B cell (primary cell): ENCODE data around the gene TUBB4B. TPM values are rescaled to one million over a fixed set of nuclear protein-coding genes. Genes with fewer than 3 reads are reported as not detected.
A peak's percentile ranks its signal among the peaks of the same experiment; 100 is the strongest.

Experiments used
- ATAC-seq: fragments of 200-7000 bp; cut with Tn5 transposase; one replicate; pipeline ENCODE4 v1.10.0; 2021; ENCODE audit warnings: low read depth, mild to moderate bottlenecking, moderate number of reproducible peaks, moderate library complexity
- CTCF ChIA-PET: fragments of 350-600 bp; sonication (Branson Sonifier 250); formaldehyde crosslinking; loops from one replicate; lab custom pipeline; 2021; ENCODE audit warnings: antibody characterized with exemption, inconsistent platforms; lab: Charles Lee
- POLR2A ChIA-PET: fragments of 350-600 bp; sonication (Branson Sonifier 250); formaldehyde crosslinking; loops from one replicate; lab custom pipeline; 2021; ENCODE audit warnings: antibody characterized with exemption; lab: Charles Lee
- DNase-seq: peaks from one replicate; pipeline ENCODE4 v3.0.0; 2013
- H2AFZ ChIP-seq: 2 replicates; pipeline ENCODE4 v1.6.1; 2012; ENCODE audit warnings: mild to moderate bottlenecking, low read depth, low read length; ENCODE audit not compliant: insufficient read depth, poor library complexity, severe bottlenecking
- H3K27ac ChIP-seq, 2 donors: 1 replicate in 1 of 2; 2 replicates in 1 of 2; pipeline ENCODE4 v1.5.1; 2012 to 2013; ENCODE audit warnings: low read length in 2 of 2, mild to moderate bottlenecking in 2 of 2, moderate library complexity in 1 of 2
- H3K27me3 ChIP-seq, 4 experiments: fragments of 200-600 bp in 1 of 4; sonication (generic) in 1 of 4; replicated peaks in 1 of 4; 1 replicate in 2 of 4; 2 replicates in 2 of 4; pipeline versions ENCODE4 v1.6.1 to v1.7.0; 2013 to 2016; ENCODE audit warnings: low read length in 3 of 4, mild to moderate bottlenecking in 2 of 4, mixed read lengths in 1 of 4, moderate library complexity in 1 of 4; ENCODE audit not compliant: insufficient read depth in 4 of 4, control insufficient read depth in 3 of 4; ENCODE audit errors: control extremely low read depth in 1 of 4
- H3K36me3 ChIP-seq, 2 experiments: replicated peaks in 1 of 2; 1 replicate in 1 of 2; 2 replicates in 1 of 2; pipeline versions ENCODE4 v1.6.1 to v1.7.1; 2013; ENCODE audit warnings: low read length in 1 of 2; ENCODE audit not compliant: insufficient read depth in 2 of 2, control insufficient read depth in 1 of 2; ENCODE audit errors: control extremely low read depth in 1 of 2, extremely low read depth in 1 of 2
- H3K4me1 ChIP-seq, 2 donors: fragments of 200-600 bp in 1 of 2; sonication (generic) in 1 of 2; 1 replicate in 1 of 2; 2 replicates in 1 of 2; pipeline versions ENCODE4 v1.5.1 to v1.6.1; 2013 to 2017; ENCODE audit warnings: low read length in 2 of 2; ENCODE audit not compliant: control insufficient read depth in 2 of 2, insufficient read depth in 2 of 2
- H3K4me2 ChIP-seq: replicated peaks from 2 replicates; pipeline ENCODE3; 2012; ENCODE audit warnings: mild to moderate bottlenecking, low read depth, low read length; ENCODE audit not compliant: poor library complexity, severe bottlenecking
- H3K4me3 ChIP-seq, 5 experiments: fragments of 200-600 bp in 1 of 5; sonication (generic) in 1 of 5; 1 replicate in 3 of 5; 2 replicates in 2 of 5; pipeline versions ENCODE4 v1.5.1 to v1.7.0; 2011 to 2016; ENCODE audit warnings: low read length in 4 of 5, mild to moderate bottlenecking in 4 of 5, low read depth in 2 of 5, control low read depth in 1 of 5, moderate library complexity in 1 of 5; ENCODE audit not compliant: insufficient read depth in 1 of 5; ENCODE audit errors: control extremely low read depth in 1 of 5, extremely low read depth in 1 of 5
- H3K79me2 ChIP-seq: fragments of 200-600 bp; sonication (generic); one replicate; pipeline ENCODE4 v1.6.0; 2016; ENCODE audit warnings: low read length; ENCODE audit not compliant: control insufficient read depth, insufficient read depth
- H3K9ac ChIP-seq: fragments of 200-600 bp; sonication (generic); 2 replicates; pipeline ENCODE4 v1.6.1; 2017; ENCODE audit warnings: mild to moderate bottlenecking, low read length, moderate library complexity
- H3K9me3 ChIP-seq, 3 donors: one replicate each; pipeline versions ENCODE4 v1.6.1 to v1.7.1; 2013; ENCODE audit warnings: low read length in 2 of 3; ENCODE audit not compliant: control insufficient read depth in 2 of 3, insufficient read depth in 1 of 3; ENCODE audit errors: control extremely low read depth in 1 of 3
- H4K20me1 ChIP-seq: 2 replicates; pipeline ENCODE4 v1.6.0; 2012; ENCODE audit warnings: mild to moderate bottlenecking, low read length; ENCODE audit not compliant: insufficient read depth, control insufficient read depth, poor library complexity, severe bottlenecking
- H3K27ac Mint-ChIP-seq: one replicate; pipeline ENCODE4 v1.8.0; 2021; ENCODE audit warnings: mixed read lengths
- H3K27me3 Mint-ChIP-seq: one replicate; pipeline ENCODE4 v1.8.0; 2021; ENCODE audit warnings: mixed read lengths
- H3K4me1 Mint-ChIP-seq: one replicate; pipeline ENCODE4 v1.8.0; 2021; ENCODE audit warnings: mixed read lengths
- H3K4me3 Mint-ChIP-seq: one replicate; pipeline ENCODE4 v1.8.0; 2021; ENCODE audit warnings: mixed read lengths
- H3K9me3 Mint-ChIP-seq: one replicate; pipeline ENCODE4 v1.8.0; 2022; ENCODE audit warnings: mixed read lengths; ENCODE audit not compliant: insufficient read depth
- EZH2 ChIP-seq: IDR thresholded peaks from 2 replicates; pipeline ENCODE4 v1.6.1; 2012; ENCODE audit warnings: borderline replicate concordance, low read depth, mild to moderate bottlenecking, moderate library complexity, low read length; ENCODE audit not compliant: insufficient read depth, poor library complexity, severe bottlenecking
- WGBS: methylation state at CpG from one replicate; pipeline ENCODE4 v1.1.5; 2013; ENCODE audit warnings: missing lambda C conversion rate; ENCODE audit not compliant: insufficient coverage; 5-methylcytosine and 5-hydroxymethylcytosine counted together
- intact Hi-C: fragments of 100-400 bp; cut with micrococcal nuclease; formaldehyde crosslinking; loops from one replicate; pipeline ENCODE4 v1.10.0; 2022
- polyA plus RNA-seq: library from polyadenylated mRNA; depleted of rRNA; stranded (reverse); fragments of >200 nt; gene quantifications from 2 replicates; pipeline ENCODE4 v1.2.3, GENCODE V29; 2012
- total RNA-seq, 2 donors: library from RNA; stranded (reverse); fragments of 120-200 nt in 1 of 2; gene quantifications; 1 replicate in 1 of 2; 2 replicates in 1 of 2; pipeline versions ENCODE4 v1.2.3 to v1.2.4, GENCODE V29; 2013 to 2022
- TF ChIP-seq, protein P1 (sequence below): fragments of 200-600 bp; IDR thresholded peaks from one replicate; pipeline ENCODE4 v1.8.0; 2022; ENCODE audit warnings: antibody characterized with exemption, mild to moderate bottlenecking

Gene TUBB4B
- total and polyA plus RNA-seq, 2 donors (not counting 1 experiment from before 2014, with no cell fraction given) = 110 to 261 TPM

GRCh38 chr9:137286975-137287383 is 45.9 kb downstream of the TUBB4B start:
- Mint-ChIP-seq H3K27ac (peak overlapping the region; percentile 83), H3K9me3 (no peaks in the 10 kb centered on the region), H3K4me1 (peaks cover 24% of the 10 kb centered on the region), H3K4me3 (peak overlapping the region; percentile 32), H3K27me3 (no peaks in the 10 kb centered on the region)
- ChIA-PET CTCF (interaction anchor here (1.0 to 1.9 kb wide), 12 partner anchors 10 to 293 kb away, joined by 3 to 11 read pairs (median 4); partner anchors contain the start of genes ANAPC2, SSNA1 and TOR4A), POLR2A (interaction anchor here (0.5 to 0.6 kb wide), 2 partner anchors 17 to 155 kb away, joined by 4 read pairs; no protein-coding TSS in a partner anchor)
- ATAC-seq (peak; percentile 35), DNase-seq (peak; percentile 60)
- peaks cover 19 to 32% of the 10 kb centered on the region in 2 donors for H3K4me1 ChIP-seq
- H3K4me3 ChIP-seq = no peak overlapping the region
- no peaks in the 10 kb centered on the region for H3K79me2 ChIP-seq
- H3K36me3 ChIP-seq = peaks cover 0 to 3% of the 10 kb centered on the region in 2 experiments
- intact Hi-C loops = loop anchor here (2.0 kb wide), 1 partner anchor 158 kb away; no protein-coding TSS in a partner anchor
- TF ChIP-seq, protein P1, sequence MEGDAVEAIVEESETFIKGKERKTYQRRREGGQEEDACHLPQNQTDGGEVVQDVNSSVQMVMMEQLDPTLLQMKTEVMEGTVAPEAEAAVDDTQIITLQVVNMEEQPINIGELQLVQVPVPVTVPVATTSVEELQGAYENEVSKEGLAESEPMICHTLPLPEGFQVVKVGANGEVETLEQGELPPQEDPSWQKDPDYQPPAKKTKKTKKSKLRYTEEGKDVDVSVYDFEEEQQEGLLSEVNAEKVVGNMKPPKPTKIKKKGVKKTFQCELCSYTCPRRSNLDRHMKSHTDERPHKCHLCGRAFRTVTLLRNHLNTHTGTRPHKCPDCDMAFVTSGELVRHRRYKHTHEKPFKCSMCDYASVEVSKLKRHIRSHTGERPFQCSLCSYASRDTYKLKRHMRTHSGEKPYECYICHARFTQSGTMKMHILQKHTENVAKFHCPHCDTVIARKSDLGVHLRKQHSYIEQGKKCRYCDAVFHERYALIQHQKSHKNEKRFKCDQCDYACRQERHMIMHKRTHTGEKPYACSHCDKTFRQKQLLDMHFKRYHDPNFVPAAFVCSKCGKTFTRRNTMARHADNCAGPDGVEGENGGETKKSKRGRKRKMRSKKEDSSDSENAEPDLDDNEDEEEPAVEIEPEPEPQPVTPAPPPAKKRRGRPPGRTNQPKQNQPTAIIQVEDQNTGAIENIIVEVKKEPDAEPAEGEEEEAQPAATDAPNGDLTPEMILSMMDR = peak; percentile 18
- TF ChIP-seq EZH2 = no peak
- WGBS = 63% methylated on average over 14 of the region's 14 CpGs
- H3K27ac ChIP-seq = peak overlapping the region; percentile 38 to 81
- H3K9me3 ChIP-seq = peaks cover 0 to 10% (median 0%) of the 10 kb centered on the region in 3 donors
- no peak overlapping the region for H3K9ac ChIP-seq
- H3K27me3 ChIP-seq = no peaks in the 10 kb centered on the region
- H2AFZ ChIP-seq = no peak overlapping the region
- peak overlapping the region; percentile 18 for H3K4me2 ChIP-seq
- no peaks in the 10 kb centered on the region for H4K20me1 ChIP-seq

DNA sequence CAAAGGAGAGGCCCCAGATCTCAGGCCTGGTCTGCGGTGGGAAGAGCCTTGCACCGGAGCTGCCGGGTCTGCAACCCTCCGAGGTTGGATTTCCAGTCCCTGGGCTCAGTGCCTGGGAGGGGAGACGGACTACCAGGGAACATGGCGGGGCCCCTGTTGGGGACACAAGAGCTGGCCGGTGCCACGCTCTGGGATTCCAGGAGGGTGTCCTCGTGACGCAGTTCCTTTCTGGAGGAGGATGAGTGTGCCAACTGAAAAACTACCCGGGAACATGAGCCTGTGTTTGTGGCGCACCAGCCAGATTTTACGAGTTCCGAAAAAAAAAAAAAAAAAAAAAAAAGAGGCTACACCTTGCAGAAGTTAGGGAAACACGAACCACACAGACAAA is 52.0 kb downstream of the TUBB4B start:
- no peaks in the 10 kb centered on the region for H3K79me2 ChIP-seq
- H3K4me3 Mint-ChIP-seq = no peak overlapping the region
- ChIA-PET CTCF (interaction anchor here (0.9 to 1.1 kb wide), 2 partner anchors 9 to 152 kb away, joined by 3 read pairs; partner anchors contain the start of gene NRARP), POLR2A (no interaction called here)
- peaks cover 0 to 37% (median 18%) of the 10 kb centered on the region in 4 experiments for H3K27me3 ChIP-seq
- DNase-seq (no peak), ATAC-seq (no peak)
- no peaks in the 10 kb centered on the region for H3K9me3 Mint-ChIP-seq
- WGBS = 99% methylated on average over 8 of the region's 15 CpGs
- peaks cover 9% of the 10 kb centered on the region for H4K20me1 ChIP-seq
- H3K4me1 ChIP-seq = peaks cover 21 to 28% of the 10 kb centered on the region in 2 donors
- no peaks in the 10 kb centered on the region for H3K36me3 ChIP-seq
- intact Hi-C loops = loop anchor here (10.0 kb wide), 1 partner anchor 242 kb away; no protein-coding TSS in a partner anchor
- peaks cover 0 to 20% (median 4%) of the 10 kb centered on the region in 3 donors for H3K9me3 ChIP-seq
- no peak overlapping the region for H3K27ac Mint-ChIP-seq
- no peak overlapping the region for H3K9ac ChIP-seq
- peaks cover 15% of the 10 kb centered on the region for H3K4me1 Mint-ChIP-seq
- TF ChIP-seq, protein P1 = no peak
- TF ChIP-seq EZH2 = no peak
- H3K27ac ChIP-seq = no peak overlapping the region
- H3K4me2 ChIP-seq = no peak overlapping the region
- H2AFZ ChIP-seq = no peak overlapping the region
- peaks cover 25% of the 10 kb centered on the region for H3K27me3 Mint-ChIP-seq
- no peak overlapping the region for H3K4me3 ChIP-seq
